Keratinocyte (primary cell): ENCODE measurements around the gene CELSR3. TPM values are rescaled to one million over a fixed set of nuclear protein-coding genes. Genes with fewer than 3 reads are reported as not detected.

Source experiments
- DNase-seq: peaks from one replicate; pipeline ENCODE4 v3.0.0-alpha.2; 2011; ENCODE audit warnings: low read depth, missing footprints, low spot score
- FAIRE-seq: peaks from 2 replicates; lab custom pipeline; 2011; peaks lifted over from hg19 to GRCh38; lab: Jason Lieb, UNC
- H2AFZ ChIP-seq: 2 replicates; pipeline ENCODE4 v1.6.0; 2012; ENCODE audit warnings: low read length, control low read depth, inconsistent platforms; ENCODE audit not compliant: control insufficient read depth
- H3K27ac ChIP-seq: 2 replicates; pipeline ENCODE4 v1.5.1; 2011; ENCODE audit warnings: low read length; ENCODE audit not compliant: control insufficient read depth, insufficient read depth
- H3K27me3 ChIP-seq: 3 replicates; pipeline ENCODE4 v1.6.0; 2011; ENCODE audit warnings: low read length; ENCODE audit not compliant: control insufficient read depth, insufficient read depth; ENCODE audit errors: extremely low read depth
- H3K36me3 ChIP-seq, 2 experiments: 2 replicates in 1 of 2; 3 replicates in 1 of 2; pipeline ENCODE4 v1.5.1; 2011; ENCODE audit warnings: low read length in 2 of 2, mild to moderate bottlenecking in 1 of 2; ENCODE audit not compliant: control insufficient read depth in 2 of 2, insufficient read depth in 2 of 2; ENCODE audit errors: extremely low read depth in 1 of 2
- H3K4me1 ChIP-seq: 3 replicates; pipeline ENCODE4 v1.5.1; 2011; ENCODE audit warnings: low read length; ENCODE audit not compliant: control insufficient read depth, insufficient read depth; ENCODE audit errors: extremely low read depth
- H3K4me2 ChIP-seq: 3 replicates; pipeline ENCODE4 v1.6.0; 2011; ENCODE audit warnings: low read depth, low read length; ENCODE audit not compliant: control insufficient read depth, insufficient read depth; ENCODE audit errors: extremely low read depth
- H3K4me3 ChIP-seq, 3 experiments: fragments of 200-600 bp in 1 of 3; sonication (generic) in 1 of 3; 2 replicates in 2 of 3; 3 replicates in 1 of 3; pipeline ENCODE4 v1.5.1; 2011 to 2016; ENCODE audit warnings: low read length in 3 of 3, mild to moderate bottlenecking in 3 of 3, control low read depth in 2 of 3, inconsistent platforms in 1 of 3, low read depth in 1 of 3, mixed read lengths in 1 of 3, mixed run types in 1 of 3, moderate library complexity in 1 of 3; ENCODE audit not compliant: control insufficient read depth in 2 of 3, insufficient read depth in 2 of 3; ENCODE audit errors: extremely low read depth in 1 of 3
- H3K79me2 ChIP-seq: 2 replicates; pipeline ENCODE4 v1.6.0; 2012; ENCODE audit warnings: low read length; ENCODE audit not compliant: control insufficient read depth, insufficient read depth
- H3K9ac ChIP-seq: 3 replicates; pipeline ENCODE4 v1.6.0; 2011; ENCODE audit warnings: low read length; ENCODE audit not compliant: control insufficient read depth, insufficient read depth; ENCODE audit errors: extremely low read depth
- H3K9me1 ChIP-seq: 3 replicates; pipeline ENCODE4 v1.6.0; 2011; ENCODE audit warnings: low read length; ENCODE audit not compliant: control insufficient read depth, insufficient read depth; ENCODE audit errors: extremely low read depth
- H3K9me3 ChIP-seq: 2 replicates; pipeline ENCODE4 v1.5.1; 2012; ENCODE audit warnings: low read depth, low read length; ENCODE audit not compliant: control insufficient read depth
- H4K20me1 ChIP-seq: 3 replicates; pipeline ENCODE4 v1.6.0; 2011; ENCODE audit warnings: low read length; ENCODE audit not compliant: control insufficient read depth, insufficient read depth; ENCODE audit errors: extremely low read depth
- CTCF ChIP-seq, 3 experiments: IDR thresholded peaks in 1 of 3; conservative IDR thresholded peaks in 1 of 3; optimal IDR thresholded peaks in 1 of 3; 2 replicates in 2 of 3; 3 replicates in 1 of 3; pipeline versions ENCODE3 to v1.5.1; 2011; ENCODE audit warnings: low read length in 3 of 3, mild to moderate bottlenecking in 3 of 3, moderate library complexity in 2 of 3, control low read depth in 1 of 3, inconsistent platforms in 1 of 3; ENCODE audit not compliant: insufficient read depth in 2 of 3; ENCODE audit errors: extremely low read depth in 1 of 3
- EZH2 ChIP-seq: IDR thresholded peaks from one replicate; pipeline ENCODE4 v1.6.1; 2012; ENCODE audit warnings: inconsistent platforms, mild to moderate bottlenecking, low read length, moderate library complexity
- dilution Hi-C: fragments of 300-500 bp; cut with MboI; formaldehyde crosslinking; loops from one replicate; pipeline ENCODE4 v1.7.0; 2020; ENCODE audit warnings: low sequenced_read_pairs; ENCODE audit not compliant: extremely low pct_ligation_motif_present
- polyA plus RNA-seq, 5 experiments: library from polyadenylated mRNA; depleted of rRNA in 3 of 5; stranded (reverse) in 3 of 5; stranded (forward) in 1 of 5; unstranded in 1 of 5; fragments of >200 nt; gene quantifications; 1 replicate in 1 of 5; 2 replicates in 3 of 5; 3 replicates in 1 of 5; pipeline versions ENCODE4 v1.2.1 to v1.2.3, GENCODE V29; 2011 to 2012; ENCODE audit warnings: missing spikeins in 2 of 5, low read depth in 1 of 5, low replicate concordance in 1 of 5

The CELSR3 gene
- polyA plus RNA-seq, 1 donor (not counting 4 experiments of a cell fraction or from before 2014, with no cell fraction given): 0.25 TPM

- no peaks in the 10 kb centered on the region for H3K27me3 ChIP-seq
- H3K27ac ChIP-seq: no peak overlapping the region
- peaks cover 13% of the 10 kb centered on the region for H3K79me2 ChIP-seq
- no peak overlapping the region for H3K9ac ChIP-seq
- DNase-seq: no peak
- no peak overlapping the region for H2AFZ ChIP-seq
- no peak overlapping the region for H3K4me3 ChIP-seq
- H3K9me3 ChIP-seq: no peaks in the 10 kb centered on the region
- peaks cover 11% of the 10 kb centered on the region for H3K4me1 ChIP-seq
- H3K36me3 ChIP-seq: peaks cover 34 to 42% of the 10 kb centered on the region in 2 experiments
- H3K4me2 ChIP-seq: no peak overlapping the region
- FAIRE-seq: no peak
- TF ChIP-seq CTCF (optimal IDR thresholded peaks at IDR 0.05 in 1 of 3, IDR thresholded peaks at IDR 0.05 in 1 of 3, conservative IDR thresholded peaks at IDR 0.05 in 1 of 3; ENCODE audit: extremely low read depth in 1 of 3, insufficient read depth in 2 of 3, low read length in 3 of 3) (no peak), EZH2 (no peak)
- peaks cover 2% of the 10 kb centered on the region for H3K9me1 ChIP-seq
- H4K20me1 ChIP-seq: peaks cover 2% of the 10 kb centered on the region
- dilution Hi-C loops: no loop called here
Measured at GRCh38 chr3:48631516-48632448, 30.9 kb downstream of the CELSR3 start.

GRCh38 chr3:48630833-48631232 lies 31.9 kb downstream of the CELSR3 start:
- Histone ChIP-seq H3K79me2 (peaks cover 13% of the 10 kb centered on the region), H3K4me3 (no peak overlapping the region), H3K9ac (no peak overlapping the region), H3K27ac (no peak overlapping the region), H2AFZ (no peak overlapping the region), H3K9me1 (peaks cover 2% of the 10 kb centered on the region), H3K36me3 (peaks cover 38 to 48% of the 10 kb centered on the region in 2 experiments), H3K4me2 (no peak overlapping the region), H3K9me3 (no peaks in the 10 kb centered on the region), H3K4me1 (peaks cover 7% of the 10 kb centered on the region), H3K27me3 (no peaks in the 10 kb centered on the region), H4K20me1 (peaks cover 2% of the 10 kb centered on the region)
- dilution Hi-C loops: no loop called here
- FAIRE-seq (no peak), DNase-seq (no peak)
- TF ChIP-seq EZH2: no peak
- no peak for TF ChIP-seq CTCF (optimal IDR thresholded peaks at IDR 0.05 in 1 of 3, IDR thresholded peaks at IDR 0.05 in 1 of 3, conservative IDR thresholded peaks at IDR 0.05 in 1 of 3; ENCODE audit: extremely low read depth in 1 of 3, insufficient read depth in 2 of 3, low read length in 3 of 3)
